ENCODE data around the gene KIAA1958.

KIAA1958 gene

DNA sequence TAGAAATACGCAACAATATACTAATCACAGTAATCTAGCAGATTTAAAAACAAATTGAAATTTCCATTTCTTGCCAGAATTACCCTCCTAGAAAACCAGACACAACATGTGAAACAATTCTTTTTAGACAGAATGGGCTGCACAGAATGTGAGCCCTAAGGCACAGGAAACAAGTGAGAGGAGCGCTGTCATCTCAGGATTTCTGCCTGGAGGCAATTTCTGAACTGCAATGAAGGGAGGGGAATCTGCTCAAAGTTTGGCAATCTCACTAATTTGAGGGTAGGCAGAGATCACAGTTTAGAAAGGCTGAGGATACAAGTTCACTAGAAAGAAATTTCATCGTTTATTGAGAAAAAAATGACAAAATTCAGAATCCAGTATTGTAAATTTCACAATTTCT lies 161.0 kb downstream of the KIAA1958 start:
- Histone ChIP-seq H3K36me3 (ENCODE audit: control insufficient read depth, insufficient read depth, low read length) (no peaks in the 10 kb centered on the region), H3K4me2 (ENCODE audit: low read length) (no peak overlapping the region), H3K27me3 (ENCODE audit: insufficient read depth, low read length, poor library complexity) (no peaks in the 10 kb centered on the region), H3K18ac (ENCODE audit: low read length) (no peak overlapping the region), H2BK15ac (replicated peaks; ENCODE audit: low read depth) (no peak overlapping the region), H4K5ac (ENCODE audit: low read length) (no peak overlapping the region), H3K56ac (ENCODE audit: low read length) (no peak overlapping the region), H3K4me3 (ENCODE audit: low read length) (no peak overlapping the region), H3K79me1 (ENCODE audit: low read length) (peaks cover 2% of the 10 kb centered on the region), H2AK5ac (ENCODE audit: low read length) (no peak overlapping the region), H3K27ac (ENCODE audit: low read depth, low read length) (no peak overlapping the region), H3K23ac (ENCODE audit: low read length) (no peak overlapping the region), H3K4me1 (ENCODE audit: control insufficient read depth, low read depth, low read length) (no peaks in the 10 kb centered on the region), H4K8ac (ENCODE audit: low read depth, low read length) (no peak overlapping the region), H2BK120ac (ENCODE audit: low read depth, low read length) (no peak overlapping the region), H3K79me2 (ENCODE audit: control insufficient read depth, insufficient read depth, low read length) (no peaks in the 10 kb centered on the region), H3K4ac (ENCODE audit: low read depth, low read length) (no peak overlapping the region), H2BK5ac (ENCODE audit: low read length) (no peak overlapping the region), H3K9ac (ENCODE audit: low read length) (no peak overlapping the region)
- peak; percentile 23 for DNase-seq
- no CpG with 5 or more reads among the region's 3 CpGs for WGBS (ENCODE audit: extremely low coverage, insufficient coverage, low lambda C conversion rate)

DNA sequence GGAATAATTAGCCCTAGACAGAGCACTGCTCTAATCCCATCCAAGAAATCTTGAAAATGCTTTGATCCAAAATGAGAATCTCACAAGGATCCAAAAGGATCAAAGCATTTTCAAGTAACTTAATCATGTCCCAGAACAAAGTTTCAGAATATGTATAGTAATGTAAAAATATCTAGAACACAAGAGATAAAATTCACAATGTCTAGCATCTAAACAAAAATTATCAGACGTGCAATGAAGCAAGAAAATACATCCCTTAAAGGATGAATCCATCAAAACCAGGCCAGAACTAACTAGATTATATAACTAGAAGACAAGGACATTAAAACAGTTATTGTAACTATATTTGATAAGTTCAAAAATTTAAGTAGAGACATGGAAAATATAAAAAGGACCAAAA lies 162.0 kb downstream of the KIAA1958 start:
- Histone ChIP-seq H4K8ac (ENCODE audit: low read depth, low read length) (no peak overlapping the region), H3K4ac (ENCODE audit: low read depth, low read length) (no peak overlapping the region), H3K9ac (ENCODE audit: low read length) (no peak overlapping the region), H3K79me2 (ENCODE audit: control insufficient read depth, insufficient read depth, low read length) (no peaks in the 10 kb centered on the region), H3K4me1 (ENCODE audit: control insufficient read depth, low read depth, low read length) (peaks cover under 1% of the 10 kb centered on the region), H3K4me2 (ENCODE audit: low read length) (no peak overlapping the region), H2AK5ac (ENCODE audit: low read length) (no peak overlapping the region), H3K18ac (ENCODE audit: low read length) (no peak overlapping the region), H3K27ac (ENCODE audit: low read depth, low read length) (no peak overlapping the region), H3K4me3 (ENCODE audit: low read length) (no peak overlapping the region), H3K36me3 (ENCODE audit: control insufficient read depth, insufficient read depth, low read length) (no peaks in the 10 kb centered on the region), H3K27me3 (ENCODE audit: insufficient read depth, low read length, poor library complexity) (no peaks in the 10 kb centered on the region), H3K56ac (ENCODE audit: low read length) (no peak overlapping the region), H2BK5ac (ENCODE audit: low read length) (no peak overlapping the region), H2BK15ac (replicated peaks; ENCODE audit: low read depth) (no peak overlapping the region), H3K79me1 (ENCODE audit: low read length) (peaks cover 2% of the 10 kb centered on the region), H3K23ac (ENCODE audit: low read length) (no peak overlapping the region), H2BK120ac (ENCODE audit: low read depth, low read length) (no peak overlapping the region), H4K5ac (ENCODE audit: low read length) (no peak overlapping the region)
- DNase-seq, result no peak
- WGBS (ENCODE audit: extremely low coverage, insufficient coverage, low lambda C conversion rate), result no CpG with 5 or more reads among the region's 1 CpG

DNA sequence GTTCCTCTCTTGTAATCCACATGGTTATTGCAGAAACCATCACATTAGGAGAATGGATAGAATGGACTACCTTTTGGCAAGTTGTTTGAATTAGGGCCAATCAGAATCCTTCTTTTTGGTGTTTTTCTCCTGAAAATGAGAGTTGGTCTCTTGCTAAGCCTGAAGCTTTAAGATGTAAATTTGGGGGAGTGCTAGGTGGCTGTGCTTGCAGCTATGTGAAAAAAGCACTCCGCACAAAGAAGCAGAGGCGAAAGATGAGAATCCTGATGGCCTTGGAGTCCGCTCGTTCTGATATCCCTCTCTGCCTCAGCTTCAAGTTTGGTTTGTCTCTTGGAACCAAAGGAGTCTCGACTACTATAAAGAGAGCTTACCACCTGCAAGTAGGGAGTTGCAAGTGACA lies 167.7 kb downstream of the KIAA1958 start:
- H3K56ac ChIP-seq (ENCODE audit: low read length), result no peak overlapping the region
- no peak overlapping the region for H3K4me2 ChIP-seq (ENCODE audit: low read length)
- H3K79me2 ChIP-seq (ENCODE audit: control insufficient read depth, insufficient read depth, low read length), result no peaks in the 10 kb centered on the region
- H3K23ac ChIP-seq (ENCODE audit: low read length), result no peak overlapping the region
- no peak overlapping the region for H3K9ac ChIP-seq (ENCODE audit: low read length)
- H3K4ac ChIP-seq (ENCODE audit: low read depth, low read length), result no peak overlapping the region
- no peak overlapping the region for H3K4me3 ChIP-seq (ENCODE audit: low read length)
- WGBS (ENCODE audit: extremely low coverage, insufficient coverage, low lambda C conversion rate), result no CpG with 5 or more reads among the region's 5 CpGs
- no peak overlapping the region for H4K8ac ChIP-seq (ENCODE audit: low read depth, low read length)
- DNase-seq, result peak; percentile 56
- H3K79me1 ChIP-seq (ENCODE audit: low read length), result no peaks in the 10 kb centered on the region
- no peak overlapping the region for H2BK15ac ChIP-seq (replicated peaks; ENCODE audit: low read depth)
- H4K5ac ChIP-seq (ENCODE audit: low read length), result no peak overlapping the region
- H3K27ac ChIP-seq (ENCODE audit: low read depth, low read length), result no peak overlapping the region
- no peak overlapping the region for H2AK5ac ChIP-seq (ENCODE audit: low read length)
- no peaks in the 10 kb centered on the region for H3K27me3 ChIP-seq (ENCODE audit: insufficient read depth, low read length, poor library complexity)
- H2BK120ac ChIP-seq (ENCODE audit: low read depth, low read length), result no peak overlapping the region
- no peaks in the 10 kb centered on the region for H3K36me3 ChIP-seq (ENCODE audit: control insufficient read depth, insufficient read depth, low read length)
- H3K18ac ChIP-seq (ENCODE audit: low read length), result no peak overlapping the region
- H2BK5ac ChIP-seq (ENCODE audit: low read length), result no peak overlapping the region
- peaks cover 7% of the 10 kb centered on the region for H3K4me1 ChIP-seq (ENCODE audit: control insufficient read depth, low read depth, low read length)

DNA sequence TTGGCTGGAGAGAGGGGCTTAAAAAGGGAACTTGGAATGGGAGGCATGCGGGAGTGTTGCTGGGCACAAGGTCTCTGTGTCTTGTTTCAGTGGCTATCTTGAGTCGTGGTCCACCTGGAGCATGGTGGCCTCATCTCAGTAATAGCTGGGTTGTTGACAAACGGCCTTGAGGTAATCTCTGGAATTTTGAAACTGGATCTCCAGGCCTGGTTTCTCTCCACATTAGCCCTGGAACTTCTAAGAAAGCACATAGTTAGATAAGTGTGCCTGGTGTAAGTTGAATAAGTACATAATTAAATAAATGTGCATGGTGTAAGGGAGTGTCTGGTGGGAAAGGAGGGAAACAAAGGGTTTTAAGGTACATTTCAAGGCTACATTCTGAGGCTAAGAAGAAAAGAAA lies 169.0 kb downstream of the KIAA1958 start:
- H3K56ac ChIP-seq (ENCODE audit: low read length), result no peak overlapping the region
- no peak overlapping the region for H4K8ac ChIP-seq (ENCODE audit: low read depth, low read length)
- no peak overlapping the region for H3K4ac ChIP-seq (ENCODE audit: low read depth, low read length)
- no peak overlapping the region for H3K23ac ChIP-seq (ENCODE audit: low read length)
- no peaks in the 10 kb centered on the region for H3K79me2 ChIP-seq (ENCODE audit: control insufficient read depth, insufficient read depth, low read length)
- H2BK120ac ChIP-seq (ENCODE audit: low read depth, low read length), result no peak overlapping the region
- peak; percentile 39 for DNase-seq
- no peak overlapping the region for H3K9ac ChIP-seq (ENCODE audit: low read length)
- no peaks in the 10 kb centered on the region for H3K79me1 ChIP-seq (ENCODE audit: low read length)
- H3K18ac ChIP-seq (ENCODE audit: low read length), result no peak overlapping the region
- no peak overlapping the region for H3K27ac ChIP-seq (ENCODE audit: low read depth, low read length)
- H2AK5ac ChIP-seq (ENCODE audit: low read length), result no peak overlapping the region
- H4K5ac ChIP-seq (ENCODE audit: low read length), result no peak overlapping the region
- peaks cover 7% of the 10 kb centered on the region for H3K4me1 ChIP-seq (ENCODE audit: control insufficient read depth, low read depth, low read length)
- WGBS (ENCODE audit: extremely low coverage, insufficient coverage, low lambda C conversion rate), result no CpG with 5 or more reads among the region's 3 CpGs
- H2BK5ac ChIP-seq (ENCODE audit: low read length), result no peak overlapping the region
- H2BK15ac ChIP-seq (replicated peaks; ENCODE audit: low read depth), result no peak overlapping the region
- H3K36me3 ChIP-seq (ENCODE audit: control insufficient read depth, insufficient read depth, low read length), result no peaks in the 10 kb centered on the region
- no peaks in the 10 kb centered on the region for H3K27me3 ChIP-seq (ENCODE audit: insufficient read depth, low read length, poor library complexity)
- no peak overlapping the region for H3K4me2 ChIP-seq (ENCODE audit: low read length)
- H3K4me3 ChIP-seq (ENCODE audit: low read length), result no peak overlapping the region

DNA sequence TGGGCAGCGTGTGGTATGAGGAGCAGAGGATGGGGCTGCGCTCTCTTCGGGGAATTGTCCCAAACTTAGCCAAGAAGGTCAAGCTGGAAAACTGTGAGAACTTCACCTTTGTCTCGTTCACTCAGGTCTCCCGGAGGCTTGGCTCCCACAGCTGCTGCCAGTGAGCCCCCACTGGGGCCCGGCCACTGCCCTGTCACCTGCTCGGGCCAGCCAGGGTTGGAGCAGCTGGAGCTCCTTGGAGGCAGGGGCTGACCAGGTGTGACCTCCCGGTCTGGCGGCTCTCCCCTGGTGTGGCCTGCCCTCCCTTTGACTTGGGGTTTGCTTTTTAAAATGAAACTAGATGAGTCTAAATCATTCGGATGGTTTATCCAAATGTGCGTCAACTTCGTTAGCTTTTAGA lies 173.3 kb downstream of the KIAA1958 start:
- Histone ChIP-seq H3K4me3 (ENCODE audit: low read length) (no peak overlapping the region), H2BK15ac (replicated peaks; ENCODE audit: low read depth) (no peak overlapping the region), H3K4me1 (ENCODE audit: control insufficient read depth, low read depth, low read length) (no peaks in the 10 kb centered on the region), H2AK5ac (ENCODE audit: low read length) (no peak overlapping the region), H3K4me2 (ENCODE audit: low read length) (no peak overlapping the region), H4K8ac (ENCODE audit: low read depth, low read length) (no peak overlapping the region), H2BK120ac (ENCODE audit: low read depth, low read length) (no peak overlapping the region), H3K18ac (ENCODE audit: low read length) (no peak overlapping the region), H3K27ac (ENCODE audit: low read depth, low read length) (no peak overlapping the region), H3K9ac (ENCODE audit: low read length) (no peak overlapping the region), H3K27me3 (ENCODE audit: insufficient read depth, low read length, poor library complexity) (no peaks in the 10 kb centered on the region), H4K5ac (ENCODE audit: low read length) (no peak overlapping the region), H3K36me3 (ENCODE audit: control insufficient read depth, insufficient read depth, low read length) (no peaks in the 10 kb centered on the region), H3K79me1 (ENCODE audit: low read length) (no peaks in the 10 kb centered on the region), H2BK5ac (ENCODE audit: low read length) (no peak overlapping the region), H3K23ac (ENCODE audit: low read length) (no peak overlapping the region), H3K56ac (ENCODE audit: low read length) (no peak overlapping the region), H3K79me2 (ENCODE audit: control insufficient read depth, insufficient read depth, low read length) (no peaks in the 10 kb centered on the region), H3K4ac (ENCODE audit: low read depth, low read length) (no peak overlapping the region)
- no CpG with 5 or more reads among the region's 12 CpGs for WGBS (ENCODE audit: extremely low coverage, insufficient coverage, low lambda C conversion rate)
- DNase-seq, result no peak

DNA sequence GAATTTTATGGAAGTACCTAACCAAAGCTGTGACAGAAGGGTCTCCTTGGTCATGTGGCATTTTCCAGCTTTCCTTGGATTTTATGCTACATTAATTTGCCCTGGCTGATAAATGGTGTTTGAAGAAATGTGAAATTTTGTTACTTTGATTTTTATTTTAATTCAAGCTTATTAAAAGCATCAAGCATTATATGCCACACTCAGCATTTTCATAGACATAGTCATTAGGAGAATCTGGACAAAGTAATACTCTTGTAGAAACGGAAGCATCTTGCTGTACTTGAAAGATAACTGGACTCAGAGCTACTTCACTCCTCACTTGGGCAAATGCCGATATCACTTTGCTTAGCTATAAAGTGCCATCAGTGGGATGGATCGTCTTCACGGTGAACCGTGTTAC lies 177.1 kb downstream of the KIAA1958 start:
- Histone ChIP-seq H3K4me2 (ENCODE audit: low read length) (no peak overlapping the region), H2AK5ac (ENCODE audit: low read length) (no peak overlapping the region), H3K23ac (ENCODE audit: low read length) (no peak overlapping the region), H4K5ac (ENCODE audit: low read length) (no peak overlapping the region), H3K36me3 (ENCODE audit: control insufficient read depth, insufficient read depth, low read length) (no peaks in the 10 kb centered on the region), H3K4me3 (ENCODE audit: low read length) (no peak overlapping the region), H4K8ac (ENCODE audit: low read depth, low read length) (no peak overlapping the region), H2BK15ac (replicated peaks; ENCODE audit: low read depth) (no peak overlapping the region), H3K79me2 (ENCODE audit: control insufficient read depth, insufficient read depth, low read length) (no peaks in the 10 kb centered on the region), H3K9ac (ENCODE audit: low read length) (no peak overlapping the region), H2BK120ac (ENCODE audit: low read depth, low read length) (no peak overlapping the region), H3K27ac (ENCODE audit: low read depth, low read length) (no peak overlapping the region), H3K4ac (ENCODE audit: low read depth, low read length) (no peak overlapping the region), H3K27me3 (ENCODE audit: insufficient read depth, low read length, poor library complexity) (no peaks in the 10 kb centered on the region), H3K79me1 (ENCODE audit: low read length) (no peaks in the 10 kb centered on the region), H3K56ac (ENCODE audit: low read length) (no peak overlapping the region), H3K4me1 (ENCODE audit: control insufficient read depth, low read depth, low read length) (no peaks in the 10 kb centered on the region), H3K18ac (ENCODE audit: low read length) (no peak overlapping the region), H2BK5ac (ENCODE audit: low read length) (no peak overlapping the region)
- DNase-seq, result no peak
- no CpG with 5 or more reads among the region's 5 CpGs for WGBS (ENCODE audit: extremely low coverage, insufficient coverage, low lambda C conversion rate)

Measured in mesendoderm (in vitro differentiated cells).